Mucosa of descending colon (tissue), 3 donors: Measurements from ENCODE around the gene GMPR2. TPM values are rescaled to one million over a fixed set of nuclear protein-coding genes. Genes with fewer than 3 reads are reported as not detected.

Source experiments
- ATAC-seq: fragments of 200-7000 bp; cut with Tn5 transposase; one replicate; pipeline ENCODE4 v1.9.1; 2020; ENCODE audit warnings: mild to moderate bottlenecking, moderate library complexity
- DNase-seq, 3 donors: peaks; one replicate each; pipeline ENCODE4 v3.0.0-alpha.2; 2020
- H3K36me3 ChIP-seq: fragments of 200-600 bp; one replicate; pipeline ENCODE4 v1.8.0; 2021; ENCODE audit warnings: low read depth, mild to moderate bottlenecking
- H3K4me1 ChIP-seq: fragments of 200-600 bp; one replicate; pipeline ENCODE4 v1.8.0; 2021; ENCODE audit warnings: low read depth, mild to moderate bottlenecking
- H3K4me3 ChIP-seq: fragments of 200-600 bp; one replicate; pipeline ENCODE4 v1.8.0; 2021; ENCODE audit warnings: mild to moderate bottlenecking
- H3K9me3 ChIP-seq: fragments of 200-600 bp; one replicate; pipeline ENCODE4 v1.8.0; 2021; ENCODE audit warnings: mild to moderate bottlenecking
- CTCF ChIP-seq: fragments of 200-600 bp; IDR thresholded peaks from one replicate; pipeline ENCODE4 v1.8.0; 2022; ENCODE audit warnings: antibody characterized with exemption, mild to moderate bottlenecking
- intact Hi-C, 2 donors: fragments of 100-400 bp; cut with DNase I in 1 of 2; cut with micrococcal nuclease in 1 of 2; formaldehyde crosslinking; loops; one replicate each; pipeline versions ENCODE4 v1.11.0 to v1.11.1; 2022; cut with DNase I, micrococcal nuclease
- total RNA-seq, 3 donors: library from RNA; stranded (reverse); fragmentation: NEBNext Ultra II Directional in 2 of 3; extraction: Animal tissue kit (Norgen Biotek cat#: 25700) in 2 of 3; gene quantifications; one replicate each; pipeline versions ENCODE4 v1.2.1 to v1.2.4, GENCODE V29; 2021 to 2023
- donor health status: DM: no; HTN: no; CAD: no; lungs with moderate emphysema.
- donor health status: DM: no; HTN: no; CAD: no.
- donor health status: DM: no; HTN: yes; CAD: no.

Gene GMPR2
- total RNA-seq, 3 donors from 2014 or later = 59.7 to 83.5 (median 61.6) TPM

- TF ChIP-seq CTCF = no peak
- no peaks in the 10 kb centered on the region for H3K9me3 ChIP-seq
- H3K4me3 ChIP-seq = no peak overlapping the region
- intact Hi-C loops = no loop called here
- no peak for DNase-seq
- ATAC-seq = no peak
- H3K36me3 ChIP-seq = no peaks in the 10 kb centered on the region
- no peaks in the 10 kb centered on the region for H3K4me1 ChIP-seq
Observed at GRCh38 chr14:24284501-24285035, 51.8 kb downstream of the GMPR2 start.

DNA sequence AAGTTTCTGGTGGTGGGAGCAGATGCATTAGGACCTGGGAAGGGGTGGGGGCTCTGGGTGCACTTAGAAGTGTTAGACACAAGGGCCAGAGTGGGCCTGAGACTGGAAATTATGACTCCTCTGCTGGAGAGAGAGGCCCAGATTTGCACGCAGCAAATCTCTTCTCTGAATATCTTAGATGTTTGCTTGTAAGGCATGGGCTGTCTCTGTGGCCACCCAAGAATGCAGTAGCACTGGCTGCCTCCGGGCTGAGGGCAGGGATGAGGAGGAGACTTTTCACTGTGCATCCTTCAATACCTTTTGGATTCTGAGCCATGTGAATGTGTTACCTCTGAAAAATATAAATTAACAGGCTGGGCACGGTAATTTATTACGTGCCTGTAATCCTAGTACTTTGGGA, 52.6 kb downstream of the GMPR2 start:
- intact Hi-C loops = no loop called here
- no peak for TF ChIP-seq CTCF
- no peak for ATAC-seq
- no peak for DNase-seq
- Histone ChIP-seq H3K9me3 (no peaks in the 10 kb centered on the region), H3K4me3 (no peak overlapping the region), H3K36me3 (no peaks in the 10 kb centered on the region), H3K4me1 (no peaks in the 10 kb centered on the region)

- ATAC-seq (no peak), DNase-seq (no peak)
- H3K36me3 ChIP-seq = no peaks in the 10 kb centered on the region
- no peaks in the 10 kb centered on the region for H3K9me3 ChIP-seq
- TF ChIP-seq CTCF = no peak
- H3K4me3 ChIP-seq = no peak overlapping the region
- intact Hi-C loops = no loop called here
- no peaks in the 10 kb centered on the region for H3K4me1 ChIP-seq
Observed at GRCh38 chr14:24286996-24287395, 54.3 kb downstream of the GMPR2 start.

Other genes with a start within 250 kb of the GMPR2 start
- 10 to 100 TPM; 30.7 to 56.1 (median 45.9) TPM for gene DHRS4L2, start 244.0 kb upstream of the GMPR2 start, total RNA-seq
- gene CARMIL3, start 180.9 kb upstream of the GMPR2 start, total RNA-seq = 1 to 10 TPM; 1.4 to 2.7 (median 1.5) TPM
- gene CPNE6, start 161.4 kb upstream of the GMPR2 start, total RNA-seq = 1 to 10 TPM in 1 of 3 donors, under 1 TPM in 1, not detected in 1; 0.14 to 2.2 TPM
- 100 to 1,000 TPM in 2 of 3 donors, 10 to 100 TPM in 1; 64.7 to 150 (median 150) TPM for gene PCK2, start 138.6 kb upstream of the GMPR2 start, total RNA-seq
- 100 to 1,000 TPM in 1 of 3 donors, 10 to 100 TPM in 2; 65.8 to 101 (median 84.9) TPM for gene DCAF11, start 118.2 kb upstream of the GMPR2 start, total RNA-seq
- gene NRL, start 118.0 kb upstream of the GMPR2 start, total RNA-seq = 1 to 10 TPM; 2.3 to 4.5 (median 2.8) TPM
- gene FITM1, start 102.3 kb upstream of the GMPR2 start, total RNA-seq = 1 to 10 TPM in 2 of 3 donors, under 1 TPM in 1; 0.79 to 1.9 (median 1.3) TPM
- 100 to 1,000 TPM; 188 to 279 (median 203) TPM for gene PSME1, start 96.7 kb upstream of the GMPR2 start, total RNA-seq
- 10 to 100 TPM; 18.3 to 24.9 (median 20.4) TPM for gene EMC9, start 91.3 kb upstream of the GMPR2 start, total RNA-seq
- 100 to 1,000 TPM; 141 to 295 (median 191) TPM for gene PSME2, start 86.3 kb upstream of the GMPR2 start, total RNA-seq
- 10 to 100 TPM; 52.8 to 66.2 (median 59.0) TPM for gene RNF31, start 85.4 kb upstream of the GMPR2 start, total RNA-seq
- gene IRF9, start 71.7 kb upstream of the GMPR2 start, total RNA-seq = 100 to 1,000 TPM in 2 of 3 donors, 10 to 100 TPM in 1; 78.7 to 119 (median 103) TPM
- gene REC8, start 60.8 kb upstream of the GMPR2 start, total RNA-seq = 10 to 100 TPM; 14.9 to 17.0 (median 16.8) TPM
- 10 to 100 TPM; 23.2 to 29.3 (median 26.8) TPM for gene IPO4, start 44.1 kb upstream of the GMPR2 start, total RNA-seq
- 10 to 100 TPM; 41.7 to 49.1 (median 47.1) TPM for gene TM9SF1, start 37.5 kb upstream of the GMPR2 start, total RNA-seq
- gene TSSK4, start 27.2 kb upstream of the GMPR2 start, total RNA-seq = under 1 TPM in 2 of 3 donors, not detected in 1; 0.36 to 0.82 TPM
- 10 to 100 TPM; 47.6 to 67.8 (median 49.5) TPM for gene CHMP4A, start 19.4 kb upstream of the GMPR2 start, total RNA-seq
- 10 to 100 TPM; 11.1 to 14.8 (median 13.2) TPM for gene MDP1, start 16.9 kb upstream of the GMPR2 start, total RNA-seq
- 100 to 1,000 TPM; 108 to 150 (median 131) TPM for gene NEDD8, start 562 bp upstream of the GMPR2 start, total RNA-seq
- gene TINF2, start 9.7 kb downstream of the GMPR2 start, total RNA-seq = 10 to 100 TPM; 51.5 to 64.8 (median 58.4) TPM
- 1 to 10 TPM; 2.2 to 3.3 (median 2.4) TPM for gene TGM1, start 30.2 kb downstream of the GMPR2 start, total RNA-seq
- 10 to 100 TPM; 31.6 to 52.9 (median 41.3) TPM for gene RABGGTA, start 38.7 kb downstream of the GMPR2 start, total RNA-seq
- gene DHRS1, start 66.9 kb downstream of the GMPR2 start, total RNA-seq = 10 to 100 TPM; 30.6 to 56.9 (median 54.9) TPM
- 10 to 100 TPM; 24.1 to 29.2 (median 29.1) TPM for gene NOP9, start 66.9 kb downstream of the GMPR2 start, total RNA-seq
- 10 to 100 TPM in 2 of 3 donors, 1 to 10 TPM in 1; 8.5 to 15.8 (median 12.1) TPM for gene CIDEB, start 75.0 kb downstream of the GMPR2 start, total RNA-seq
- gene LTB4R2, start 77.2 kb downstream of the GMPR2 start, total RNA-seq = 1 to 10 TPM; 3.7 to 6.3 (median 5.0) TPM
- gene LTB4R, start 78.6 kb downstream of the GMPR2 start, total RNA-seq = 1 to 10 TPM; 3.4 to 6.1 (median 3.8) TPM
- 10 to 100 TPM; 13.9 to 23.5 (median 20.7) TPM for gene ADCY4, start 102.1 kb downstream of the GMPR2 start, total RNA-seq
- 10 to 100 TPM; 40.6 to 99.9 (median 71.7) TPM for gene RIPK3, start 107.1 kb downstream of the GMPR2 start, total RNA-seq
- 100 to 1,000 TPM in 1 of 3 donors, 10 to 100 TPM in 2; 11.9 to 112 (median 25.2) TPM for gene NFATC4, start 135.3 kb downstream of the GMPR2 start, total RNA-seq
- 10 to 100 TPM; 12.1 to 15.8 (median 13.4) TPM for gene NYNRIN, start 166.1 kb downstream of the GMPR2 start, total RNA-seq
- gene CBLN3, start 196.7 kb downstream of the GMPR2 start, total RNA-seq = 1 to 10 TPM; 2.2 to 3.9 (median 2.6) TPM
- gene KHNYN, start 197.0 kb downstream of the GMPR2 start, total RNA-seq = 100 to 1,000 TPM in 1 of 3 donors, 10 to 100 TPM in 2; 85.9 to 102 (median 86.9) TPM
- gene SDR39U1, start 209.8 kb downstream of the GMPR2 start, total RNA-seq = 10 to 100 TPM; 43.3 to 64.1 (median 47.1) TPM